ENCODE measurements around the gene KLRG1. TPM values are rescaled to one million over a fixed set of nuclear protein-coding genes. Genes with fewer than 3 reads are reported as not detected.

The KLRG1 gene
- total and polyA plus RNA-seq, 2 of the 4 experiments (the other 2 are of a cell fraction), result 0.36 to 0.54 TPM

DNA sequence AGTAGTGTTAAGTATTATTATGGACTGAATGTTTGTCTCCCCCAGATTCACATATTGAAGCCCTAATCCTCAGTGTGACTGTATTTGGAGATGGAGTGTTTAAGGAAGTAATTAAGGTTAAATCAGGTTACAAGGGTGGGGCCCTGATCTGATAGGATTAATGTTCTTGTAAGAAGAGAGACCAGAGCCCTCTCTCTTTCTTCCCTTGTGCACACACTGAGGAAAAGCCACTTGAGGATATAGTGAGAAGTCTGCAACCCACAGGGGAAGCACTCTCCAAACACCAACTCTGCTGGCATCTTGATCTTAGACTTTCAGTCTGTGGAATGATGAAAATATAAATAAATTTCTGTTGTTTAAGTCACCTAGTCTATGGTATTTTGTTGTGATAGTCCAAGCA is 2.2 kb upstream of the KLRG1 start:
- H3K36me3 ChIP-seq (ENCODE audit: control insufficient read depth, insufficient read depth, low read length), result no peaks in the 10 kb centered on the region
- ChIA-PET CTCF (no interaction called here), POLR2A (ENCODE audit: unreplicated experiment) (no interaction called here)
- H3K4ac ChIP-seq (ENCODE audit: low read depth, low read length), result no peak overlapping the region
- dilution Hi-C loops (cut with HindIII; ENCODE audit: low sequenced_read_pairs, unreplicated experiment) (no loop called here), in situ Hi-C loops (cut with MboI; ENCODE audit: low sequenced_read_pairs) (no loop called here), intact Hi-C loops (cut with micrococcal nuclease) (no loop called here)
- H3K9ac ChIP-seq (ENCODE audit: low read depth, low read length), result no peak overlapping the region
- H3K27me3 ChIP-seq (ENCODE audit: control insufficient read depth, insufficient read depth, low read length), result no peaks in the 10 kb centered on the region
- H3K79me1 ChIP-seq (ENCODE audit: low read depth in 1 of 2, low read length in 2 of 2), result no peaks in the 10 kb centered on the region
- H3K4me1 ChIP-seq (ENCODE audit: control insufficient read depth, insufficient read depth, low read length), result no peaks in the 10 kb centered on the region
- no peak overlapping the region for H3K14ac ChIP-seq (replicated peaks; ENCODE audit: low read depth, low read length)
- H2AFZ ChIP-seq (replicated peaks; ENCODE audit: low read length, poor library complexity), result no peak overlapping the region
- no peak overlapping the region for H3K27ac ChIP-seq (ENCODE audit: insufficient read depth, low read length)
- no peak overlapping the region for H3K56ac ChIP-seq (ENCODE audit: extremely low read depth, insufficient read depth, low read length)
- DNase-seq, result no peak
- H4K8ac ChIP-seq (ENCODE audit: low read depth in 2 of 2, low read length in 2 of 2), result no peak overlapping the region
- no peak overlapping the region for H3K4me2 ChIP-seq (ENCODE audit: low read depth, low read length)
- no peaks in the 10 kb centered on the region for H3K9me1 ChIP-seq (ENCODE audit: insufficient read depth, low read length)
- H2BK20ac ChIP-seq (ENCODE audit: low read depth, low read length), result no peak overlapping the region
- no peaks in the 10 kb centered on the region for H4K20me1 ChIP-seq (ENCODE audit: insufficient read depth, low read length)
- H2BK120ac ChIP-seq (ENCODE audit: low read depth, low read length), result no peak overlapping the region
- H2AK5ac ChIP-seq (ENCODE audit: low read depth, low read length), result no peak overlapping the region
- H4K5ac ChIP-seq (ENCODE audit: low read depth, low read length), result no peak overlapping the region
- H2AK9ac ChIP-seq (replicated peaks; ENCODE audit: low read depth, low read length, poor library complexity), result no peak overlapping the region
- no peak overlapping the region for H4K91ac ChIP-seq (ENCODE audit: insufficient read depth, low read depth, low read length)
- ATAC-seq (ENCODE audit: low read depth), result no peak
- no peak overlapping the region for H3K23ac ChIP-seq (ENCODE audit: low read depth, low read length)
- no peak overlapping the region for H2BK15ac ChIP-seq (ENCODE audit: low read depth, low read length)
- no TSS peak for BruUV-seq (replicated peaks)
- TF ChIP-seq MAFK (IDR thresholded peaks at IDR 0.05; ENCODE audit: low read depth, low read length) (no peak), NFE2L2 (IDR thresholded peaks at IDR 0.05; ENCODE audit: low read depth, low read length) (no peak), MXI1 (IDR thresholded peaks at IDR 0.05; ENCODE audit: borderline replicate concordance, low read depth, low read length) (no peak), POLR2A (IDR thresholded peaks at IDR 0.05; ENCODE audit: low read depth, low read length) (no peak), CHD1 (IDR thresholded peaks at IDR 0.05; ENCODE audit: low read depth, low read length) (no peak), ELK1 (IDR thresholded peaks at IDR 0.05; ENCODE audit: borderline replicate concordance, low read depth, low read length) (no peak), BHLHE40 (IDR thresholded peaks at IDR 0.05; ENCODE audit: low read depth, low read length) (no peak), CTCF (conservative IDR thresholded peaks at IDR 0.05; ENCODE audit: low read depth, low read length) (no peak), RCOR1 (IDR thresholded peaks at IDR 0.05; ENCODE audit: insufficient replicate concordance, low read length) (no peak), SMC3 (IDR thresholded peaks at IDR 0.05; ENCODE audit: low read depth, low read length) (no peak)
- TF ChIP-seq, protein P1, sequence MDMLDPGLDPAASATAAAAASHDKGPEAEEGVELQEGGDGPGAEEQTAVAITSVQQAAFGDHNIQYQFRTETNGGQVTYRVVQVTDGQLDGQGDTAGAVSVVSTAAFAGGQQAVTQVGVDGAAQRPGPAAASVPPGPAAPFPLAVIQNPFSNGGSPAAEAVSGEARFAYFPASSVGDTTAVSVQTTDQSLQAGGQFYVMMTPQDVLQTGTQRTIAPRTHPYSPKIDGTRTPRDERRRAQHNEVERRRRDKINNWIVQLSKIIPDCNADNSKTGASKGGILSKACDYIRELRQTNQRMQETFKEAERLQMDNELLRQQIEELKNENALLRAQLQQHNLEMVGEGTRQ (IDR thresholded peaks at IDR 0.05; ENCODE audit: low read depth, low read length), result no peak
- H3K18ac ChIP-seq (ENCODE audit: low read depth, low read length), result no peak overlapping the region
- H2BK5ac ChIP-seq (ENCODE audit: low read depth, low read length, poor library complexity, severe bottlenecking), result no peak overlapping the region
- H3K9me3 ChIP-seq (ENCODE audit: control insufficient read depth, insufficient read depth, low read length), result no peaks in the 10 kb centered on the region
- no peak overlapping the region for H3K4me3 ChIP-seq (ENCODE audit: insufficient read depth, low read depth, low read length)

All from IMR-90 (cell line).